Tibial nerve (tissue), 4 donors: ENCODE results near the gene ICA1L. TPM values are rescaled to one million over a fixed set of nuclear protein-coding genes. Genes with fewer than 3 reads are reported as not detected.

Source experiments
- DNase-seq, 2 donors: peaks; one replicate each; pipeline ENCODE4 v3.0.0-alpha.2; 2019; ENCODE audit warnings: low spot score in 2 of 2
- H3K27ac ChIP-seq, 4 donors: fragments of 200-600 bp; sonication (generic) in 3 of 4; one replicate each; pipeline ENCODE4 v1.5.1; 2017 to 2019; ENCODE audit warnings: mild to moderate bottlenecking in 1 of 4
- H3K27me3 ChIP-seq, 2 donors: fragments of 200-600 bp; sonication (generic) in 1 of 2; one replicate each; pipeline versions ENCODE4 v1.5.1 to v1.6.0; 2017 to 2019
- H3K36me3 ChIP-seq, 3 donors: fragments of 200-600 bp; sonication (generic); one replicate each; pipeline ENCODE4 v1.5.1; 2018 to 2019
- H3K4me1 ChIP-seq, 4 donors: fragments of 200-600 bp; sonication (generic) in 3 of 4; one replicate each; pipeline ENCODE4 v1.5.1; 2017 to 2019
- H3K4me3 ChIP-seq, 4 donors: fragments of 200-600 bp; sonication (generic) in 3 of 4; one replicate each; pipeline ENCODE4 v1.5.1; 2017 to 2019; ENCODE audit warnings: mild to moderate bottlenecking in 1 of 4, moderate library complexity in 1 of 4
- H3K9me3 ChIP-seq, 4 donors: fragments of 200-600 bp; sonication (generic) in 3 of 4; one replicate each; pipeline ENCODE4 v1.5.1; 2017 to 2019
- CTCF ChIP-seq, 5 experiments: fragments of 200-600 bp in 3 of 5; fragments of 450-650 bp in 2 of 5; sonication (generic) in 3 of 5; IDR thresholded peaks; one replicate each; pipeline ENCODE4 v1.5.1; 2016 to 2019; ENCODE audit warnings: antibody characterized with exemption in 5 of 5, mild to moderate bottlenecking in 3 of 5, moderate library complexity in 2 of 5
- EP300 ChIP-seq, 2 donors: sonication (generic); formaldehyde crosslinking; IDR thresholded peaks; one replicate each; pipeline ENCODE4 v1.6.1; 2017; ENCODE audit warnings: antibody characterized with exemption in 2 of 2, mild to moderate bottlenecking in 1 of 2
- POLR2A ChIP-seq, 2 donors: fragments of 450-650 bp; IDR thresholded peaks; one replicate each; pipeline ENCODE4 v1.6.1; 2017; ENCODE audit warnings: antibody characterized with exemption in 2 of 2, mild to moderate bottlenecking in 2 of 2, moderate library complexity in 2 of 2
- WGBS, 2 donors: methylation state at CpG; one replicate each; pipeline ENCODE4 v1.1.5; 2018; 5-methylcytosine and 5-hydroxymethylcytosine counted together
- total RNA-seq, 4 donors: library from RNA; depleted of rRNA; stranded (reverse); fragments of >200 nt; gene quantifications; one replicate each; pipeline ENCODE4 v1.1.0, GENCODE V29; 2016

Gene ICA1L
- total RNA-seq, 4 donors from 2014 or later: 12.3 to 70.2 (median 32.7) TPM

GRCh38 chr2:202754936-202755335 is 116.6 kb downstream of the ICA1L start:
- no peaks in the 10 kb centered on the region for H3K27me3 ChIP-seq
- peaks cover 0 to 6% (median 0%) of the 10 kb centered on the region in 4 donors for H3K9me3 ChIP-seq
- DNase-seq: no peak
- TF ChIP-seq CTCF (IDR thresholded peaks at IDR 0.05) (no peak), POLR2A (IDR thresholded peaks at IDR 0.05) (no peak), EP300 (IDR thresholded peaks at IDR 0.05) (no peak)
- H3K27ac ChIP-seq: no peak overlapping the region
- 81 to 88% methylated on average over 6 of the region's 6 CpGs for WGBS, 2 donors
- H3K4me1 ChIP-seq: no peaks in the 10 kb centered on the region
- peaks cover 0 to 32% (median 0%) of the 10 kb centered on the region in 3 donors for H3K36me3 ChIP-seq
- H3K4me3 ChIP-seq: no peak overlapping the region

GRCh38 chr2:202752071-202752470 is 119.5 kb downstream of the ICA1L start:
- no peak for DNase-seq
- Histone ChIP-seq H3K9me3 (peaks cover 0 to 6% (median 0%) of the 10 kb centered on the region in 4 donors), H3K4me3 (no peak overlapping the region), H3K36me3 (peaks cover 0 to 12% (median 0%) of the 10 kb centered on the region in 3 donors), H3K27ac (no peak overlapping the region), H3K4me1 (no peaks in the 10 kb centered on the region), H3K27me3 (no peaks in the 10 kb centered on the region)
- WGBS, 2 donors: 79 to 83% methylated on average over 2 of the region's 2 CpGs
- TF ChIP-seq CTCF (IDR thresholded peaks at IDR 0.05) (no peak), EP300 (IDR thresholded peaks at IDR 0.05) (no peak), POLR2A (IDR thresholded peaks at IDR 0.05) (no peak)

GRCh38 chr2:202750763-202751427 is 120.7 kb downstream of the ICA1L start:
- peaks cover 0 to 3% (median 0%) of the 10 kb centered on the region in 3 donors for H3K36me3 ChIP-seq
- H3K27me3 ChIP-seq: no peaks in the 10 kb centered on the region
- H3K27ac ChIP-seq: no peak overlapping the region
- TF ChIP-seq EP300 (IDR thresholded peaks at IDR 0.05) (no peak), POLR2A (IDR thresholded peaks at IDR 0.05) (no peak), CTCF (IDR thresholded peaks at IDR 0.05) (no peak)
- peaks cover 0 to 6% (median 0%) of the 10 kb centered on the region in 4 donors for H3K9me3 ChIP-seq
- no peak overlapping the region for H3K4me3 ChIP-seq
- 82 to 88% methylated on average over 3 of the region's 3 CpGs for WGBS, 2 donors
- H3K4me1 ChIP-seq: no peaks in the 10 kb centered on the region
- DNase-seq: no peak

- no peaks in the 10 kb centered on the region for H3K4me1 ChIP-seq
- no peak overlapping the region for H3K27ac ChIP-seq
- no peak for DNase-seq
- no peak overlapping the region for H3K4me3 ChIP-seq
- no peaks in the 10 kb centered on the region for H3K27me3 ChIP-seq
- 87 to 91% methylated on average over 2 of the region's 2 CpGs for WGBS, 2 donors
- peaks cover 0 to 7% (median 0%) of the 10 kb centered on the region in 4 donors for H3K9me3 ChIP-seq
- TF ChIP-seq POLR2A (IDR thresholded peaks at IDR 0.05) (no peak), EP300 (IDR thresholded peaks at IDR 0.05) (no peak), CTCF (IDR thresholded peaks at IDR 0.05) (no peak)
- no peaks in the 10 kb centered on the region for H3K36me3 ChIP-seq
Observed at GRCh38 chr2:202749477-202749876, 122.1 kb downstream of the ICA1L start.

GRCh38 chr2:202743613-202744012 is 128.0 kb downstream of the ICA1L start:
- 97 to 100% methylated on average over 1 of the region's 1 CpG for WGBS, 2 donors
- Histone ChIP-seq H3K36me3 (peaks cover 0 to 26% (median 0%) of the 10 kb centered on the region in 3 donors), H3K27me3 (no peaks in the 10 kb centered on the region), H3K9me3 (peaks cover 0 to 19% (median 2%) of the 10 kb centered on the region in 4 donors), H3K4me3 (no peak overlapping the region), H3K4me1 (no peaks in the 10 kb centered on the region), H3K27ac (no peak overlapping the region)
- TF ChIP-seq EP300 (IDR thresholded peaks at IDR 0.05) (no peak), POLR2A (IDR thresholded peaks at IDR 0.05) (no peak), CTCF (IDR thresholded peaks at IDR 0.05) (no peak)
- DNase-seq: no peak
